Prostate gland (tissue), 2 donors: ENCODE results near the gene C6orf89.

Experiments
- CTCF ChIP-seq, 4 experiments: fragments of 200-600 bp in 2 of 4; fragments of 450-650 bp in 2 of 4; sonication (generic) in 2 of 4; IDR thresholded peaks; 1 replicate in 3 of 4; 2 replicates in 1 of 4; pipeline ENCODE4 v1.5.1; 2016 to 2019; ENCODE audit warnings: antibody characterized with exemption in 4 of 4, mild to moderate bottlenecking in 2 of 4, moderate library complexity in 2 of 4
- POLR2A ChIP-seq: fragments of 450-650 bp; IDR thresholded peaks from one replicate; pipeline ENCODE4 v1.6.1; 2016; ENCODE audit warnings: antibody characterized with exemption, mild to moderate bottlenecking
- POLR2AphosphoS5 ChIP-seq: sonication (generic); formaldehyde crosslinking; IDR thresholded peaks from one replicate; pipeline ENCODE4 v1.6.1; 2017; ENCODE audit warnings: antibody characterized with exemption

GRCh38 chr6:36969988-36970891 is 84.5 kb downstream of the C6orf89 start:
- no peak for TF ChIP-seq POLR2AphosphoS5
- no peak for TF ChIP-seq CTCF (IDR thresholded peaks at IDR 0.05)
- TF ChIP-seq POLR2A = no peak
